ENCODE results near the gene SS18L1.
"Not testable (repeated sequence)": the region's sequence is repeated elsewhere in the genome, so short reads cannot be mapped to it uniquely, and the experiment has no call there.

SS18L1 gene
- 15.9 to 25.0 reads per million in 2 experiments for total RNA-seq

- peak; percentile 78 for DNase-seq (ENCODE audit: low read depth)
Observed at GRCh38 chr20:62143081-62143956, at the start of gene SS18L1, which contains the start of gene PSMA7. Gene SS18L1 (plus strand): TSS chr20:62143769. CDS start chr20:62143821, 52 bp downstream. Gene PSMA7 (minus strand): TSS chr20:62143394. CDS start chr20:62143303, 91 bp downstream.

DNA sequence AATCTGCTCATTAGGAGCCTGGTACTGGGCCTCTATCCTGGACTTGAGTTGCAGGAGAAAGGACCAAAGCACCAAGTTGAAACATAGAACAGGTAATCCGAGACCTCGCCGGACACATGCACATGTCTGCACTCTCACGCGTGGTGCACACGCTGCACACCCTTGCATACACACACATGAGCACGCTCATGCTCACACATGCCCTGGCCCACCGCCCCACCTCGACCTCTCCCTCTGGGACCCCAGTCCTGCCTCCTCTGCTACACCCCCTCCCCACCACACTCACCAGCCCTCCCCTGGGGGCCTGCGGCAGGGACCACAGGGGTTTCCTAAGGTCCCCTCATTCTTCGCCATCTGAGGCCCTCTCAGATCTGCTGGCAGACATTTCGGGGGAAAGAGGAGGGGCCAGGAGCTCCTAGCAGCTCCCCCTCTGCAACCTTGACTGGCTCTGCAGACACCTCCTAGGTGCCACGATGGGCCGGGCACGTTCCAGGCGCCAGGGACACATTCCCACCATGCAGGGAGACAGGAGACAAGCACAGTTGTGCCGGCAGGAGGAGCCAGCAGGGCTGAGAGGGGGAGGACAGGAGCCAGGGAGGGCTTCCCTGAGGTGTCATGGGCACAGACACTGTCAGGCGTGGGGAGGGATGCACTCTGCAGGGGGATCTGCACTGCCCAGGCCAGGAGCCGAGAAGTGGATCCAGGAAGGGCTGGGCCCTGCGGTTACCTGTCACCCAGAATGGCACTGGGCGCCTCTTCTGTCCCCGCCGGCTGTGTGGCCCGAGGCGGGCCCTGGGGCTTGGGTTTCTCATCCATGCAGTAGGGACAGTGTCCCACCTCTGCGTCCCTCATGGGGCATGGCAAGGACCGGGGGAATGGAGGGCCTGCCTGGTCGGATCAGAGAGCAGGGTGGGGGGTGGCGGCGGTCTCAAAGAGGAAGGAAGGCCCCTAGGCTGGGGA, 46.9 kb upstream of the SS18L1 start:
- no peak for DNase-seq (ENCODE audit: low read depth)

GRCh38 chr20:62097881-62098407, 45.6 kb upstream of the SS18L1 start:
- DNase-seq (ENCODE audit: low read depth): no peak

GRCh38 chr20:62101078-62101477, 42.5 kb upstream of the SS18L1 start:
- DNase-seq (ENCODE audit: low read depth): no peak

DNA sequence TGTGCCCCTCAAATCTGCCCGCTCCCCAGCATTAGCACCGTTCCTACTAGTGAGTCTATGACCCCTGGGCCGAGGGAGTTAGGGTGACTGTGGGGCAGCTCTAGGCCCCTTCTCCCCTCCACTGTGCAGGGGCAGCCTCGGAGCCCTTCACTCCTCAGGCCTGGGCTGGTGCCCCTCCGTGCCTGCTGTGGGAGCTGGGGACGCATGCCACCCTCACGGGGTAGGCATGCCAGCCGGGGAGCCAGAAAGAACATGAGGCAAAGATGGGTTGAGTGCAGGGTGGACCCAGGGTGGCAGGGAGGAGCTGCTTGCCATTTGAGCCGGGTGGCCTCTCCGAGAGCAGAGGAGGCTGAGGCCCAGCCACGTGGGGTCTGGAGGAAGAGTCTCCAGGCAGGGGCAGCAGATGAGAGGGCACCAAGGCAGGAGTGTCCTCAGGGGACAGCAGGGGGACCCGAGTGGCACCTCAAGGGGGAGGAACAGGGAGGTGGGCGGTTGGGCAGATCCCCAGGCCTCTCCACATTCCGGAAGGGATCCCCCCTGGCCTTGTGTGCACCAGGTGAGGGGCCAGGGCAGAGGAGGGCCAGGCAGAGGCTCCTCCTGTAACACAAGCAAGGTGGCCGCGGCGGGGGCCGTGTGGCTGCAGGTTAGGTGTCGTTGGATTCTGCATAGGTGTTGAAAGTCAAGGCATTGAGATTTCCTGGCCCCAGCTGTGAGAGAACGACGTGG, 39.9 kb upstream of the SS18L1 start:
- no peak for DNase-seq (ENCODE audit: low read depth)

DNA sequence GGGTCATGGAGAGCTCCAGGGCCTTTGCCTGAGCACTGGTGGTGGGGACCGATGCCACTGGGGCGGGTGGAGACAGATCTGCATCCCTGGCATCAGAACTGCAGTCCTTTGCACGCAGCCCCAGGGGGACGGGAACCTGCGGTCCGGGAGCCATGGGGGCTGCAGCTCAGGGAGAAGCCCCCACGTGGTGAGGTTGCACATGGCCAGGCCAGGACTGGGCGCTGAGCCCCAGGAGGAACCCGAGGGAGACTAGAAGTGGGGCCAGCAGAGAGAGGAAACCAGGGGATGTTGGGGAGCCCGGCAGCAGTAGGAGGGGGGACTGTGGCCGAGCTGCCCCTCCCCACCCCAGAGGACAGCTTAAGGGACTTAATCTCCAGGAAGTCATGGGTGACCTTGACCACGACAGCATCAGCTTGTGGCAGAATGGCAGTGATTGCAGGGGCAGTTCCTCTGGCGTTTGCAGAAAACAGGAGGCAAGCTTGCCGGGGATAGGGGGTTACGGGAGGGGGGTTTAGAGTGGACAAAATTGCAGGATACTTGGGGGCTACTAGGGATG, 39.3 kb upstream of the SS18L1 start:
- no peak for DNase-seq (ENCODE audit: low read depth)

DNA sequence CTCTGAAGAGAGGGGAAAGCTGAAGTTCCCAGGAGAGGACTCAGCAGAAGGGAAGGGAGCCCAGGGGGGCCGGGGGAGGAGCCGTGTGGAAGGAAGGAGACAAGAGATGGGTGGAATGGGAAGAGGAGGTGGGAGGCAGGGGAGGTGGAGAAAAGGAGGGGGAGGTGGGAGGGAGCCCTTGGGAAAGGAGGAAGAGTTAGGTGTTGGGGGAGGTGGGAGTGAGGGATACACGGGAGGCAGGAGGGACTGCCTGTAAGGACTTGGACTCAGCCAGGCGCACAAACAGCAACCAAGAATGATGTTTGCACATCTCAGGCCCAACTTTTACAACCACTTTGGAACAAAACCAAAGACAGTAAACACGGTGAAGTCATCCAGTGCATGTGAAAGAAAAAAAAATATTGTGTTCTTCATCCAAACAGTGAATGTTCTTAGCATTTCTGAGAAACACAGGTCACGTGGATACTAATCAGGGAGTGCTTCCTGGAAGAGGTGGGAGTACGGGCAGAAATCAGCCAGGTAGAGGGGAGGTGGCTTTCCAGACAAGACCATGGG, 38.7 kb upstream of the SS18L1 start:
- DNase-seq (ENCODE audit: low read depth): no peak

GRCh38 chr20:62105592-62105991, 38.0 kb upstream of the SS18L1 start:
- no peak for DNase-seq (ENCODE audit: low read depth)

- DNase-seq (ENCODE audit: low read depth): no peak
Observed at GRCh38 chr20:62111148-62111547, 32.4 kb upstream of the SS18L1 start.

DNA sequence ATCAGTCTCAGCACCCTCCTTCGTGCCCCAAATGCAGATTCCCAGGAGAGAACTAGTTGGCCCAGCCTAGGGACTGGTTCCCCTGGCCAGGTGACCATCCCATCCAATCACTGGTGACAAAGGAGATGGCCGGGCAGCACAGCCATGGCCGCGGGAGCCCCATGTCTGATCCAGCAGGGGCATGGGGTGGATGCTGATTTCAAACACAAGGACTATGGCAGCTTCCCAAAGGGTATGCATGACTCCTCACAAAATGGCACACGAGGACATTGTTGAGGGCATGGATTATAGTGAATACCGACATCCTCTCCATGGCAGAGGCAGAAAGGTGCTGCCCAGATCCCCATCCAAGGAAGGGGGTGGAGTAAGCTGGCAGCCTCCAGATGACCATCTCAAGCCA, 31.2 kb upstream of the SS18L1 start:
- no peak for DNase-seq (ENCODE audit: low read depth)

- DNase-seq (ENCODE audit: low read depth): no peak
Observed at GRCh38 chr20:62114894-62115293, 28.7 kb upstream of the SS18L1 start.

GRCh38 chr20:62115800-62116407, 27.7 kb upstream of the SS18L1 start:
- DNase-seq (ENCODE audit: low read depth): not testable (repeated sequence)

DNA sequence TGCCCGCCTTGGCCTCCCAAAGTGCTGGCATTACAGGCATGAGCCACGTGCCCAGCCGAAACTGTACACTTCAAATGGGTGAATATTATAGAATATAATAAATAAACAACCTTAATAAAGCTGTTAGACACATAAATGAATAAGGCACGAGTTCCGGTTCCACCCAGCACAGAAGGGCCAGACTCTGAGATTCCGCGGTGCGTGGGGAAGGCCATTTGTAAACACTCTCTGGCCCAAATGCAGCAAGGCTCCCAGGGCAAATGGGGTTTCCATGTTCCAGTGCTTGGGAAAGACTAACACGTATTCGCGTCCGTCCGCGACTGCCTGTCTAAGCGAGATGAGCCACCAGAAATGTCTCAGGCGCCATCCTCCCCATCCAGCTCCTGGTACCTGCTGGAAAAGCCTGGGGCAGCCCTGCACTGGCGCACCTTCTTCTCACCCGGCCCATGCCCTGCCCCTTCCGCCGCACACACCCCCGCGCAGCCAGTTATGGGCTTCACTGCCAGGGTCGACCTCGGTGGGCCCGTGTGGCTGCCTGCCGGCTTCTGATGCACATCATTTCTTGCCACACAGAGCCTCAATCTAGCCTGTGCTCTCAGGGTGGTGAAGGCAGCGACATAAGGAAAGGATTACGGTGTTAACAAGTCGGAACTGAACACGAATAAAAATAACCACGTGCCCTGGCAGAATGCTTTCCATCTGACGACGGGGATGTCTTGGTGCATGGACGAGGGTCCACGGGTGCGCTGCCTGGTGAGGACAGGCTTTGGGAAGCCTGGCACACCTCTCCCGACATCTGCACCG, 26.8 kb upstream of the SS18L1 start:
- no peak for DNase-seq (ENCODE audit: low read depth)

DNA sequence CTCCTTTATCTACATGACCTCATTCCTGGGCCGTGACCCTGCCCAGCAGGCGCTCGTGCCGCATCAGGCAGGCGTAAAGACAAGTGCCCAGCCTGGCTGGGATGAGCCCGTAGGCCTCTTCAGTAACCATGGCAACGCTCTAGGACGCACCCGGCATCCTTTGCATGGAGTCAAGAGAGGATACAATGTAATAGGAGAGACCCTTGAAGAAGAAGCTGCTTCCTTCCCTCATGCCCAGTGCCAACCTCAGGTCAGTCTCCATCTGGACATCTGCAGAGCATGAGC, 26.3 kb upstream of the SS18L1 start:
- no peak for DNase-seq (ENCODE audit: low read depth)

DNA sequence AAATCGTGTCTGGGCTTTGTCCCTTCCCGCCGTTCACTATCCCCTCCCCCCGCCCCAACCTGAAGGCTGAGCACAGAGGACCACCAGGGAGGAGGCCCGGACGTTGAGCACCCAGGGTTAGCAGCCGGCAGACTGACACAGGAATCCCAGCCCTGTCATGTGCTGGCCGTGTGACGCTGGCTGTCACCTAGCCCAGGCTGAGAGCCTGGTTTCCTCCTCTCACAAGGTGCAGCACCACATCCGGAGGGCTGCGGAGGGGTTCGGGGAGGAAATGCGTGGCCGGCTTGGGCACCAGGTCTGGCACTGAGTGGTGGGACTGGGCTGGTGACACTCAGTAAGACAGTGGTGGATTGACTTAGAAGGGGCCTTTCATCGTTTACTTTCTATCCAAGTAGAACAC, 25.9 kb upstream of the SS18L1 start:
- peak; percentile 69 for DNase-seq (ENCODE audit: low read depth)

GRCh38 chr20:62118113-62119043, 25.2 kb upstream of the SS18L1 start:
- DNase-seq (ENCODE audit: low read depth): no peak

DNA sequence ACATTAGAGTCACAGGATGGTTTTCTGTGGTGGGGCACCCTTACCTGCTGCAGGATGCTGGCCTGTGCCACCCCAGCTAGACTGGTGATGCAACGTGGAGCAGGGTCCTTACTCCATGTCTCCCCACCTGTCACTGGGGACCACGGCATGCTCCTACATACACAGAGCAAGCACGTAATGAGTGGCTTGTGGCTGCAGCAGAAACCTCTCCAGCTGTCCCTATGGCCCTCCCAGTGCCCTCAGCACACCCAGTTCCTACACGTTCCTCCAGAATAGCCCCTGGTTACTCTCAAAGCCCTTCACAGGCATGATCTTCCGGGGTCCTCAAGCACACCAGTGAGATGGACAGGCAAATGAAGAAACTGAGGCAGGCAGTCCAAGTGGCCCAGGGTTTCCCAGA, 24.5 kb upstream of the SS18L1 start:
- DNase-seq (ENCODE audit: low read depth): no peak

DNA sequence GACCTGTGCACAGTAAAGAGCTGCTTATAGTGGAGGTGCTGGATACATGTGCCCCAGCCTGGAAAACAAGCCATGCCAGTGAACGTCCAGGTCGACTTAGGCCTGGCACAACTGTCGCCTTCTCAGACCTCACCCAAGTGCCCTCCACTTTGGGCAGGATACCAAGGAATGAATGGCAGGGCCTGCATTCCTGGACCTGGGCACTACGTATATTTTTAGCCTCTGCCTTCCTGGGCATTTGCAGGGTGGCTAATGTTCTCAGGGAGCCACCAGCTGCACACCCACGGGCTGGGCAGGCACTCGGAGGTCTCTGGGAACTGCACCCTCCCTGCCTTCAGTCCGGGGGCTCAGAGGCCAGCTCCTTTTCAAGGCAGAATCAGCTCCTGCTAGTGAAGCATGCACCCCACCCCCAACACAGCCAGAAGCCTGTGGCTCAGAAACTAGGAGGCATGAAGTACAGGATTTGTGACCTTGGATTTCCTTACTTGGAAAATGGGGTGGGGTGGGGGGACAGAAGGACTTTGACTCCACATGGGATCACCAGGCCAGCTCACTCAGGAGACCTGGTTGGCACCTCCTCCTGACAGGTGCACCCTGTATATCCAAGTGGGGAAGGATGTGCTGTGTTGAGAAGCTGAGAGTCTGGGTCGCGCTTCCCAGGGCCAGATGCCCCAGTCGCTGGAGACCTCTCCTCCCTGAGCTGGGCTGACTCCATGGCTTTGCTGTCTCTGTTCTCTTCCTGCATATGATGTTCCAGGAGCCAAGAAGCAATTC, 23.8 kb upstream of the SS18L1 start:
- no peak for DNase-seq (ENCODE audit: low read depth)

Data from T follicular helper cell (primary cell).